ENCODE measurements around the gene MBD2.

- TF ChIP-seq ZNF121 (tag by site-specific recombination; IDR thresholded peaks at IDR 0.05), result no peak
- TF ChIP-seq PBX3 (CRISPR knock-in tag; IDR thresholded peaks at IDR 0.05), result no peak
- no peak for TF ChIP-seq CTCF (tag by site-specific recombination; IDR thresholded peaks at IDR 0.05)
Observed at GRCh38 chr18:54240629-54241107, 16.2 kb upstream of the MBD2 start.

Measured in HEK293 (cell line).